Keratinocyte (primary cell): ENCODE measurements around the gene ARMH2. TPM values are rescaled to one million over a fixed set of nuclear protein-coding genes. Genes with fewer than 3 reads are reported as not detected.

Experiments used
- DNase-seq: peaks from one replicate; pipeline ENCODE4 v3.0.0-alpha.2; 2011; ENCODE audit warnings: low read depth, missing footprints, low spot score
- FAIRE-seq: peaks from 2 replicates; lab custom pipeline; 2011; peaks lifted over from hg19 to GRCh38; lab: Jason Lieb, UNC
- H2AFZ ChIP-seq: 2 replicates; pipeline ENCODE4 v1.6.0; 2012; ENCODE audit warnings: low read length, control low read depth, inconsistent platforms; ENCODE audit not compliant: control insufficient read depth
- H3K27ac ChIP-seq: 2 replicates; pipeline ENCODE4 v1.5.1; 2011; ENCODE audit warnings: low read length; ENCODE audit not compliant: control insufficient read depth, insufficient read depth
- H3K27me3 ChIP-seq: 3 replicates; pipeline ENCODE4 v1.6.0; 2011; ENCODE audit warnings: low read length; ENCODE audit not compliant: control insufficient read depth, insufficient read depth; ENCODE audit errors: extremely low read depth
- H3K36me3 ChIP-seq, 2 experiments: 2 replicates in 1 of 2; 3 replicates in 1 of 2; pipeline ENCODE4 v1.5.1; 2011; ENCODE audit warnings: low read length in 2 of 2, mild to moderate bottlenecking in 1 of 2; ENCODE audit not compliant: control insufficient read depth in 2 of 2, insufficient read depth in 2 of 2; ENCODE audit errors: extremely low read depth in 1 of 2
- H3K4me1 ChIP-seq: 3 replicates; pipeline ENCODE4 v1.5.1; 2011; ENCODE audit warnings: low read length; ENCODE audit not compliant: control insufficient read depth, insufficient read depth; ENCODE audit errors: extremely low read depth
- H3K4me2 ChIP-seq: 3 replicates; pipeline ENCODE4 v1.6.0; 2011; ENCODE audit warnings: low read depth, low read length; ENCODE audit not compliant: control insufficient read depth, insufficient read depth; ENCODE audit errors: extremely low read depth
- H3K4me3 ChIP-seq, 3 experiments: fragments of 200-600 bp in 1 of 3; sonication (generic) in 1 of 3; 2 replicates in 2 of 3; 3 replicates in 1 of 3; pipeline ENCODE4 v1.5.1; 2011 to 2016; ENCODE audit warnings: low read length in 3 of 3, mild to moderate bottlenecking in 3 of 3, control low read depth in 2 of 3, inconsistent platforms in 1 of 3, low read depth in 1 of 3, mixed read lengths in 1 of 3, mixed run types in 1 of 3, moderate library complexity in 1 of 3; ENCODE audit not compliant: control insufficient read depth in 2 of 3, insufficient read depth in 2 of 3; ENCODE audit errors: extremely low read depth in 1 of 3
- H3K79me2 ChIP-seq: 2 replicates; pipeline ENCODE4 v1.6.0; 2012; ENCODE audit warnings: low read length; ENCODE audit not compliant: control insufficient read depth, insufficient read depth
- H3K9ac ChIP-seq: 3 replicates; pipeline ENCODE4 v1.6.0; 2011; ENCODE audit warnings: low read length; ENCODE audit not compliant: control insufficient read depth, insufficient read depth; ENCODE audit errors: extremely low read depth
- H3K9me1 ChIP-seq: 3 replicates; pipeline ENCODE4 v1.6.0; 2011; ENCODE audit warnings: low read length; ENCODE audit not compliant: control insufficient read depth, insufficient read depth; ENCODE audit errors: extremely low read depth
- H3K9me3 ChIP-seq: 2 replicates; pipeline ENCODE4 v1.5.1; 2012; ENCODE audit warnings: low read depth, low read length; ENCODE audit not compliant: control insufficient read depth
- H4K20me1 ChIP-seq: 3 replicates; pipeline ENCODE4 v1.6.0; 2011; ENCODE audit warnings: low read length; ENCODE audit not compliant: control insufficient read depth, insufficient read depth; ENCODE audit errors: extremely low read depth
- CTCF ChIP-seq, 3 experiments: IDR thresholded peaks in 1 of 3; conservative IDR thresholded peaks in 1 of 3; optimal IDR thresholded peaks in 1 of 3; 2 replicates in 2 of 3; 3 replicates in 1 of 3; pipeline versions ENCODE3 to v1.5.1; 2011; ENCODE audit warnings: low read length in 3 of 3, mild to moderate bottlenecking in 3 of 3, moderate library complexity in 2 of 3, control low read depth in 1 of 3, inconsistent platforms in 1 of 3; ENCODE audit not compliant: insufficient read depth in 2 of 3; ENCODE audit errors: extremely low read depth in 1 of 3
- EZH2 ChIP-seq: IDR thresholded peaks from one replicate; pipeline ENCODE4 v1.6.1; 2012; ENCODE audit warnings: inconsistent platforms, mild to moderate bottlenecking, low read length, moderate library complexity
- dilution Hi-C: fragments of 300-500 bp; cut with MboI; formaldehyde crosslinking; loops from one replicate; pipeline ENCODE4 v1.7.0; 2020; ENCODE audit warnings: low sequenced_read_pairs; ENCODE audit not compliant: extremely low pct_ligation_motif_present
- polyA plus RNA-seq, 5 experiments: library from polyadenylated mRNA; depleted of rRNA in 3 of 5; stranded (reverse) in 3 of 5; stranded (forward) in 1 of 5; unstranded in 1 of 5; fragments of >200 nt; gene quantifications; 1 replicate in 1 of 5; 2 replicates in 3 of 5; 3 replicates in 1 of 5; pipeline versions ENCODE4 v1.2.1 to v1.2.3, GENCODE V29; 2011 to 2012; ENCODE audit warnings: missing spikeins in 2 of 5, low read depth in 1 of 5, low replicate concordance in 1 of 5

Gene ARMH2
- polyA plus RNA-seq, 1 donor (not counting 4 experiments of a cell fraction or from before 2014, with no cell fraction given): not detected

- Histone ChIP-seq H3K79me2 (no peaks in the 10 kb centered on the region), H3K4me3 (no peak overlapping the region), H3K4me1 (peaks cover 10% of the 10 kb centered on the region), H3K27me3 (no peaks in the 10 kb centered on the region), H3K27ac (no peak overlapping the region), H3K9me3 (no peaks in the 10 kb centered on the region), H3K9ac (no peak overlapping the region), H3K4me2 (no peak overlapping the region), H3K36me3 (no peaks in the 10 kb centered on the region), H4K20me1 (no peaks in the 10 kb centered on the region), H2AFZ (no peak overlapping the region), H3K9me1 (no peaks in the 10 kb centered on the region)
- DNase-seq (no peak), FAIRE-seq (no peak)
- dilution Hi-C loops: no loop called here
- TF ChIP-seq EZH2 (no peak), CTCF (optimal IDR thresholded peaks at IDR 0.05 in 1 of 3, IDR thresholded peaks at IDR 0.05 in 1 of 3, conservative IDR thresholded peaks at IDR 0.05 in 1 of 3; ENCODE audit: extremely low read depth in 1 of 3, insufficient read depth in 2 of 3, low read length in 3 of 3) (no peak)
These were observed 30.9 kb upstream of the ARMH2 start for GRCh38 chr6:24829657-24830056.

DNA sequence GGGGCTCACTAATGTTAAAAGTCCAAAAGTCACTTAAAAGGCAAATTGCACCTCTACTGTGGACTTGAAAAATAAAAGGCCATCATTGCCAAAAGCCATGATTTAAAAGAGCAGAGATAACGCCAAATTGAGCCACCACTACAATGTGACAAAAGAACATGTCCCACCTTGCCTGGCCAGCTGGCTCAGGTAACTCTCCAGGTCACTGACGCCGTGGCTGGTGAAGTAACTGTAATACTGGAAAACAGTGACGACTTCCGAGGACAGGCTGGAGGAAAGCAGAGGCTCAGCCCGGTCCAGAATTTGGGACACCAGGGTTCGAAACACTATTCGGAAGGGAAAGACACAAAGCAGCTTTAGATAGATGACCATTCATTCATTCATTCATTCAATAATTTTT, 29.3 kb upstream of the ARMH2 start:
- H3K79me2 ChIP-seq: no peaks in the 10 kb centered on the region
- H3K9ac ChIP-seq: no peak overlapping the region
- no peaks in the 10 kb centered on the region for H3K9me1 ChIP-seq
- H3K4me2 ChIP-seq: no peak overlapping the region
- TF ChIP-seq EZH2: no peak
- TF ChIP-seq CTCF (optimal IDR thresholded peaks at IDR 0.05 in 1 of 3, IDR thresholded peaks at IDR 0.05 in 1 of 3, conservative IDR thresholded peaks at IDR 0.05 in 1 of 3; ENCODE audit: extremely low read depth in 1 of 3, insufficient read depth in 2 of 3, low read length in 3 of 3): no peak
- DNase-seq (no peak), FAIRE-seq (no peak)
- H2AFZ ChIP-seq: no peak overlapping the region
- H3K9me3 ChIP-seq: no peaks in the 10 kb centered on the region
- H3K27me3 ChIP-seq: no peaks in the 10 kb centered on the region
- dilution Hi-C loops: no loop called here
- no peak overlapping the region for H3K4me3 ChIP-seq
- H3K4me1 ChIP-seq: peaks cover 10% of the 10 kb centered on the region
- no peaks in the 10 kb centered on the region for H4K20me1 ChIP-seq
- H3K36me3 ChIP-seq: no peaks in the 10 kb centered on the region
- H3K27ac ChIP-seq: no peak overlapping the region
